IMR-90 (cell line): Measurements from ENCODE around the gene EYS. TPM values are rescaled to one million over a fixed set of nuclear protein-coding genes. Genes with fewer than 3 reads are reported as not detected.

Experiments
- ATAC-seq: fragments of 200-7000 bp; cut with Tn5 transposase; 2 replicates; pipeline ENCODE4 v1.9.1; 2020; ENCODE audit warnings: low read depth, mild to moderate bottlenecking, moderate library complexity
- BruUV-seq: library from RNA; stranded (reverse); fragments of 400-500 nt; replicated peaks from 2 replicates; lab custom pipeline; 2021; lab: Mats Ljungman, UMichigan
- CTCF ChIA-PET: fragments of 300-600 bp; formaldehyde crosslinking; extraction: SDS; loops from one replicate; lab custom pipeline; 2021; ENCODE audit warnings: antibody characterized with exemption; lab: Yijun Ruan, JAX
- POLR2A ChIA-PET: fragments of 300-600 bp; sonication (Branson Sonifier 250); formaldehyde crosslinking; loops from one replicate; lab custom pipeline; 2022; ENCODE audit warnings: antibody characterized with exemption; ENCODE audit not compliant: unreplicated experiment; lab: Charles Lee
- DNase-seq: peaks from one replicate; pipeline ENCODE4 v3.0.0; 2013
- H2AFZ ChIP-seq: replicated peaks from 2 replicates; pipeline ENCODE3; 2013; ENCODE audit warnings: low read length, mild to moderate bottlenecking; ENCODE audit not compliant: poor library complexity
- H2AK5ac ChIP-seq: 2 replicates; pipeline ENCODE4 v1.6.1; 2013; ENCODE audit warnings: low read depth, low read length, inconsistent platforms
- H2AK9ac ChIP-seq: replicated peaks from 2 replicates; pipeline ENCODE3; 2013; ENCODE audit warnings: mild to moderate bottlenecking, low read depth, low read length, moderate library complexity; ENCODE audit not compliant: poor library complexity
- H2BK120ac ChIP-seq: 2 replicates; pipeline ENCODE4 v1.6.1; 2013; ENCODE audit warnings: low read depth, low read length, inconsistent platforms
- H2BK15ac ChIP-seq: 3 replicates; pipeline ENCODE4 v1.6.1; 2013; ENCODE audit warnings: low read depth, low read length, inconsistent platforms
- H2BK20ac ChIP-seq: 2 replicates; pipeline ENCODE4 v1.6.1; 2013; ENCODE audit warnings: low read depth, mild to moderate bottlenecking, inconsistent platforms, low read length, moderate library complexity
- H2BK5ac ChIP-seq: 2 replicates; pipeline ENCODE4 v1.6.1; 2013; ENCODE audit warnings: mild to moderate bottlenecking, low read depth, low read length, inconsistent platforms; ENCODE audit not compliant: poor library complexity, severe bottlenecking
- H3K14ac ChIP-seq: replicated peaks from 2 replicates; pipeline ENCODE4 v1.6.1; 2013; ENCODE audit warnings: low read depth, low read length, inconsistent platforms
- H3K18ac ChIP-seq: 2 replicates; pipeline ENCODE4 v1.6.1; 2013; ENCODE audit warnings: low read depth, low read length, control low read depth
- H3K23ac ChIP-seq: 2 replicates; pipeline ENCODE4 v1.6.1; 2013; ENCODE audit warnings: low read depth, low read length, inconsistent platforms
- H3K27ac ChIP-seq: 2 replicates; pipeline ENCODE4 v1.5.1; 2013; ENCODE audit warnings: mild to moderate bottlenecking, control low read depth, low read length; ENCODE audit not compliant: insufficient read depth
- H3K27me3 ChIP-seq: 2 replicates; pipeline ENCODE4 v1.6.1; 2013; ENCODE audit warnings: low read length; ENCODE audit not compliant: control insufficient read depth, insufficient read depth
- H3K36me3 ChIP-seq: 2 replicates; pipeline ENCODE4 v1.6.1; 2013; ENCODE audit warnings: low read length, mixed read lengths; ENCODE audit not compliant: control insufficient read depth, insufficient read depth
- H3K4ac ChIP-seq: 2 replicates; pipeline ENCODE4 v1.6.1; 2013; ENCODE audit warnings: low read depth, low read length, inconsistent platforms
- H3K4me1 ChIP-seq: 2 replicates; pipeline ENCODE4 v1.6.1; 2013; ENCODE audit warnings: low read length, mixed read lengths; ENCODE audit not compliant: control insufficient read depth, insufficient read depth
- H3K4me2 ChIP-seq: 2 replicates; pipeline ENCODE4 v1.6.1; 2013; ENCODE audit warnings: low read depth, mild to moderate bottlenecking, control low read depth, low read length, moderate library complexity
- H3K4me3 ChIP-seq: 2 replicates; pipeline ENCODE4 v1.5.1; 2013; ENCODE audit warnings: low read depth, mild to moderate bottlenecking, control low read depth, low read length, moderate library complexity; ENCODE audit not compliant: insufficient read depth
- H3K56ac ChIP-seq: 2 replicates; pipeline ENCODE4 v1.6.1; 2013; ENCODE audit warnings: low read length, inconsistent platforms; ENCODE audit not compliant: insufficient read depth; ENCODE audit errors: extremely low read depth
- H3K79me1 ChIP-seq, 2 experiments: 2 replicates each; pipeline ENCODE4 v1.6.1; 2013; ENCODE audit warnings: low read length in 2 of 2, inconsistent platforms in 1 of 2, low read depth in 1 of 2
- H3K9ac ChIP-seq: 2 replicates; pipeline ENCODE4 v1.6.1; 2013; ENCODE audit warnings: low read depth, low read length, control low read depth
- H3K9me1 ChIP-seq: 2 replicates; pipeline ENCODE4 v1.6.1; 2013; ENCODE audit warnings: low read length, inconsistent platforms; ENCODE audit not compliant: insufficient read depth
- H3K9me3 ChIP-seq: 2 replicates; pipeline ENCODE4 v1.6.1; 2013; ENCODE audit warnings: low read length; ENCODE audit not compliant: control insufficient read depth, insufficient read depth
- H4K20me1 ChIP-seq: 2 replicates; pipeline ENCODE4 v1.6.1; 2013; ENCODE audit warnings: low read length, inconsistent platforms; ENCODE audit not compliant: insufficient read depth
- H4K5ac ChIP-seq: 2 replicates; pipeline ENCODE4 v1.6.1; 2013; ENCODE audit warnings: mild to moderate bottlenecking, low read depth, low read length, control low read depth
- H4K8ac ChIP-seq, 2 experiments: 2 replicates each; pipeline ENCODE4 v1.6.1; 2013; ENCODE audit warnings: low read depth in 2 of 2, low read length in 2 of 2, control low read depth in 1 of 2, inconsistent platforms in 1 of 2
- H4K91ac ChIP-seq: 2 replicates; pipeline ENCODE4 v1.6.1; 2013; ENCODE audit warnings: low read depth, low read length, inconsistent platforms; ENCODE audit not compliant: insufficient read depth
- BHLHE40 ChIP-seq: fragments of 150-350 bp; IDR thresholded peaks from 2 replicates; pipeline ENCODE4 v1.6.1; 2016; ENCODE audit warnings: mild to moderate bottlenecking, low read depth, low read length
- CEBPB ChIP-seq: IDR thresholded peaks from 2 replicates; pipeline ENCODE4 v1.6.1; 2012; ENCODE audit warnings: low read depth, low read length, improper control_type of control experiment
- CHD1 ChIP-seq: IDR thresholded peaks from 2 replicates; pipeline ENCODE4 v1.6.1; 2012; ENCODE audit warnings: low read depth, low read length, improper control_type of control experiment
- CTCF ChIP-seq: conservative IDR thresholded peaks from 2 replicates; pipeline ENCODE4 v1.5.1; 2012; ENCODE audit warnings: mild to moderate bottlenecking, low read depth, low read length, improper control_type of control experiment
- ELK1 ChIP-seq: fragments of 150-350 bp; IDR thresholded peaks from 2 replicates; pipeline ENCODE4 v1.6.1; 2016; ENCODE audit warnings: low read depth, mild to moderate bottlenecking, low read length, moderate library complexity, borderline replicate concordance
- FOS ChIP-seq: fragments of 150-350 bp; IDR thresholded peaks from 2 replicates; pipeline ENCODE4 v1.6.1; 2016; ENCODE audit warnings: low read depth, low read length
- MAFK ChIP-seq: IDR thresholded peaks from 2 replicates; pipeline ENCODE4 v1.6.1; 2012; ENCODE audit warnings: low read depth, low read length, improper control_type of control experiment
- MAZ ChIP-seq: IDR thresholded peaks from 2 replicates; pipeline ENCODE4 v1.6.1; 2012; ENCODE audit warnings: low read depth, mild to moderate bottlenecking, low read length, improper control_type of control experiment, moderate library complexity, borderline replicate concordance
- MXI1 ChIP-seq: IDR thresholded peaks from 2 replicates; pipeline ENCODE4 v1.6.1; 2012; ENCODE audit warnings: low read depth, mild to moderate bottlenecking, low read length, moderate library complexity, borderline replicate concordance
- NFE2L2 ChIP-seq: fragments of 150-350 bp; IDR thresholded peaks from 2 replicates; pipeline ENCODE4 v1.6.1; 2016; ENCODE audit warnings: low read depth, mild to moderate bottlenecking, low read length
- POLR2A ChIP-seq: IDR thresholded peaks from 2 replicates; pipeline ENCODE4 v1.6.1; 2012; ENCODE audit warnings: mild to moderate bottlenecking, low read depth, low read length
- RAD21 ChIP-seq: IDR thresholded peaks from 2 replicates; pipeline ENCODE4 v1.6.1; 2012; ENCODE audit warnings: low read length, improper control_type of control experiment
- RCOR1 ChIP-seq: IDR thresholded peaks from 2 replicates; pipeline ENCODE4 v1.6.1; 2012; ENCODE audit warnings: mild to moderate bottlenecking, low read length, improper control_type of control experiment; ENCODE audit not compliant: insufficient replicate concordance
- RFX5 ChIP-seq: IDR thresholded peaks from 2 replicates; pipeline ENCODE4 v1.8.0; 2012; ENCODE audit warnings: low read depth, mild to moderate bottlenecking, low read length, moderate library complexity
- SMC3 ChIP-seq: fragments of 150-350 bp; IDR thresholded peaks from 2 replicates; pipeline ENCODE4 v1.6.1; 2016; ENCODE audit warnings: low read depth, mild to moderate bottlenecking, antibody characterized with exemption, low read length, moderate library complexity
- USF2 ChIP-seq: fragments of 150-350 bp; IDR thresholded peaks from 2 replicates; pipeline ENCODE4 v1.6.1; 2017; ENCODE audit warnings: mild to moderate bottlenecking, antibody characterized with exemption, low read length, low read depth
- dilution Hi-C: fragments of 300-500 bp; cut with HindIII; formaldehyde crosslinking; loops from one replicate; pipeline ENCODE4 v1.14.3; 2018; ENCODE audit warnings: low sequenced_read_pairs; ENCODE audit not compliant: unreplicated experiment
- in situ Hi-C: fragments of 300-500 bp; cut with MboI; formaldehyde crosslinking; loops from 3 replicates; pipeline ENCODE4 v1.14.3; 2019; ENCODE audit warnings: low sequenced_read_pairs, inconsistent platforms, mixed read lengths
- intact Hi-C: fragments of 100-400 bp; cut with micrococcal nuclease; formaldehyde crosslinking; loops from 2 replicates; pipeline ENCODE4 v1.10.0; 2022
- polyA plus RNA-seq, 3 experiments: library from polyadenylated mRNA; depleted of rRNA; stranded (reverse); fragments of >200 nt; gene quantifications; 2 replicates each; pipeline ENCODE4 v1.2.3, GENCODE V29; 2012; ENCODE audit warnings: low replicate concordance in 1 of 3
- total RNA-seq: library from RNA; depleted of rRNA; stranded (reverse); fragments of >200 nt; gene quantifications from 2 replicates; pipeline ENCODE4 v1.2.3, GENCODE V29; 2012

Gene EYS
- total and polyA plus RNA-seq, 2 of the 4 experiments (the other 2 are of a cell fraction), result under 0.01 TPM; not detected in 1

- no peak overlapping the region for H2BK120ac ChIP-seq
- in situ Hi-C loops (no loop called here), dilution Hi-C loops (no loop called here), intact Hi-C loops (no loop called here)
- H4K91ac ChIP-seq, result no peak overlapping the region
- CTCF ChIA-PET, result no interaction called here
- H4K8ac ChIP-seq, result no peak overlapping the region
- H3K56ac ChIP-seq, result no peak overlapping the region
- no peaks in the 10 kb centered on the region for H3K9me1 ChIP-seq
- H3K9ac ChIP-seq, result no peak overlapping the region
- no peak overlapping the region for H4K5ac ChIP-seq
- no peaks in the 10 kb centered on the region for H3K9me3 ChIP-seq
- ATAC-seq, result no peak
- POLR2A ChIA-PET, result no interaction called here
- H2AK5ac ChIP-seq, result no peak overlapping the region
- no peak overlapping the region for H3K4me2 ChIP-seq
- no peak overlapping the region for H3K4me3 ChIP-seq
- no peak overlapping the region for H2BK5ac ChIP-seq
- no peak for DNase-seq
- no peak overlapping the region for H2BK20ac ChIP-seq
- no peak overlapping the region for H2AK9ac ChIP-seq
- no peak overlapping the region for H3K4ac ChIP-seq
- no peak overlapping the region for H3K27ac ChIP-seq
- H3K36me3 ChIP-seq, result no peaks in the 10 kb centered on the region
- H3K23ac ChIP-seq, result no peak overlapping the region
- H3K4me1 ChIP-seq, result no peaks in the 10 kb centered on the region
- TF ChIP-seq CEBPB (no peak), BHLHE40 (no peak), MAFK (no peak), CTCF (no peak), CHD1 (no peak), USF2 (no peak), RCOR1 (no peak), SMC3 (no peak), MAZ (no peak), ELK1 (no peak), RFX5 (no peak), FOS (no peak), MXI1 (no peak), POLR2A (no peak), NFE2L2 (no peak), RAD21 (no peak)
- H3K79me1 ChIP-seq, result no peaks in the 10 kb centered on the region
- H3K14ac ChIP-seq, result no peak overlapping the region
- H3K27me3 ChIP-seq, result no peaks in the 10 kb centered on the region
- no peak overlapping the region for H3K18ac ChIP-seq
- H2AFZ ChIP-seq, result no peak overlapping the region
- no TSS peak for BruUV-seq
- no peaks in the 10 kb centered on the region for H4K20me1 ChIP-seq
- H2BK15ac ChIP-seq, result no peak overlapping the region
Measured at GRCh38 chr6:64310214-64310613, 1396.8 kb downstream of the EYS start.
